GM12878 (cell line): Measurements from ENCODE around the gene MINPP1. TPM values are rescaled to one million over a fixed set of nuclear protein-coding genes. Genes with fewer than 3 reads are reported as not detected.

Experiments used
- ATAC-seq: fragments of 200-7000 bp; cut with Tn5 transposase; 3 replicates; pipeline ENCODE4 v1.9.1; 2020; ENCODE audit warnings: mild to moderate bottlenecking, moderate library complexity
- BruUV-seq: library from RNA; stranded (reverse); fragments of 400-500 nt; replicated peaks from 2 replicates; lab custom pipeline; 2021; lab: Mats Ljungman, UMichigan
- CTCF ChIA-PET: fragments of 300-600 bp; sonication (Branson Sonifier 250); formaldehyde crosslinking; extraction: SDS; loops from one replicate; lab custom pipeline; 2021; ENCODE audit warnings: inconsistent platforms; lab: Yijun Ruan, JAX
- POLR2A ChIA-PET: fragments of 350-600 bp; formaldehyde crosslinking; extraction: SDS; loops from one replicate; lab custom pipeline; 2021; ENCODE audit warnings: inconsistent platforms; lab: Charles Lee
- RAD21 ChIA-PET: fragments of 300-600 bp; sonication (Branson Sonifier 250); formaldehyde crosslinking; loops from one replicate; lab custom pipeline; 2023; ENCODE audit warnings: antibody characterized with exemption; ENCODE audit not compliant: unreplicated experiment; lab: Charles Lee
- SMC1A ChIA-PET: fragments of 300-600 bp; sonication (Branson Sonifier 250); formaldehyde crosslinking; loops from one replicate; lab custom pipeline; 2023; ENCODE audit not compliant: unreplicated experiment, uncharacterized antibody; lab: Charles Lee
- DNase-seq: peaks from one replicate; pipeline ENCODE4 v3.0.0-alpha.2; 2011; ENCODE audit warnings: low read depth, low spot score
- FAIRE-seq: peaks from 3 replicates; lab custom pipeline; 2011; peaks lifted over from hg19 to GRCh38; lab: Jason Lieb, UNC
- H2AFZ ChIP-seq: 2 replicates; pipeline ENCODE4 v1.6.0; 2011; ENCODE audit warnings: low read depth, low read length, control low read depth; ENCODE audit not compliant: control insufficient read depth
- H3K27ac ChIP-seq: 2 replicates; pipeline ENCODE4 v1.5.1; 2011; ENCODE audit warnings: control low read depth; ENCODE audit not compliant: control insufficient read depth, insufficient read depth
- H3K27me3 ChIP-seq, 2 experiments: replicated peaks in 1 of 2; 2 replicates each; pipeline versions ENCODE4 v1.6.0 to v1.6.1; 2011; ENCODE audit warnings: low read length in 1 of 2; ENCODE audit not compliant: control insufficient read depth in 2 of 2, insufficient read depth in 2 of 2
- H3K36me3 ChIP-seq, 2 experiments: 2 replicates each; pipeline ENCODE4 v1.5.1; 2011; ENCODE audit warnings: low read length in 1 of 2; ENCODE audit not compliant: control insufficient read depth in 2 of 2, insufficient read depth in 2 of 2
- H3K4me1 ChIP-seq: 2 replicates; pipeline ENCODE4 v1.6.1; 2011; ENCODE audit warnings: mild to moderate bottlenecking, low read length, moderate library complexity, mixed read lengths; ENCODE audit not compliant: control insufficient read depth, insufficient read depth
- H3K4me2 ChIP-seq: 2 replicates; pipeline ENCODE4 v1.6.0; 2011; ENCODE audit warnings: control low read depth; ENCODE audit not compliant: control insufficient read depth, insufficient read depth
- H3K4me3 ChIP-seq: fragments of 200-600 bp; sonication (generic); 2 replicates; pipeline ENCODE4 v1.5.1; 2016
- H3K79me2 ChIP-seq: 2 replicates; pipeline ENCODE4 v1.6.0; 2011; ENCODE audit warnings: low read length; ENCODE audit not compliant: control insufficient read depth, insufficient read depth
- H3K9ac ChIP-seq: 2 replicates; pipeline ENCODE4 v1.8.0; 2011; ENCODE audit warnings: low read length, control low read depth, mixed read lengths; ENCODE audit not compliant: control insufficient read depth, insufficient read depth
- H3K9me3 ChIP-seq: replicated peaks from 3 replicates; pipeline ENCODE4 v1.5.1; 2011; ENCODE audit warnings: mild to moderate bottlenecking, low read length; ENCODE audit not compliant: control insufficient read depth, insufficient read depth
- H4K20me1 ChIP-seq: 2 replicates; pipeline ENCODE4 v1.6.0; 2011; ENCODE audit not compliant: control insufficient read depth, insufficient read depth
- BHLHE40 ChIP-seq, 2 experiments: fragments of 450-650 bp in 1 of 2; IDR thresholded peaks; 2 replicates each; pipeline ENCODE4 v1.6.1; 2011 to 2017; ENCODE audit warnings: low read depth in 2 of 2, borderline replicate concordance in 1 of 2, improper control_type of control experiment in 1 of 2, low read length in 1 of 2, mild to moderate bottlenecking in 1 of 2
- CREB1 ChIP-seq: IDR thresholded peaks from 2 replicates; pipeline ENCODE4 v1.6.1; 2012; ENCODE audit warnings: low read depth, mild to moderate bottlenecking, inconsistent platforms
- E2F8 ChIP-seq: fragments of 450-650 bp; IDR thresholded peaks from 2 replicates; pipeline ENCODE4 v1.6.1; 2018; ENCODE audit warnings: mild to moderate bottlenecking, low read depth, moderate library complexity; ENCODE audit not compliant: partially characterized antibody
- FOXM1 ChIP-seq: IDR thresholded peaks from 2 replicates; pipeline ENCODE4 v1.6.1; 2012; ENCODE audit warnings: low read depth, mild to moderate bottlenecking, inconsistent platforms, low read length, moderate library complexity
- LARP7 ChIP-seq: fragments of 450-650 bp; IDR thresholded peaks from 2 replicates; pipeline ENCODE4 v1.6.1; 2017; ENCODE audit warnings: mild to moderate bottlenecking
- POLR2AphosphoS2 ChIP-seq: IDR thresholded peaks from 2 replicates; pipeline ENCODE4 v1.6.1; 2011; ENCODE audit warnings: low read depth, mild to moderate bottlenecking, low read length, improper control_type of control experiment, moderate library complexity
- RAD51 ChIP-seq: fragments of 450-650 bp; IDR thresholded peaks from 2 replicates; pipeline ENCODE4 v1.6.1; 2016; ENCODE audit warnings: moderate library complexity, mild to moderate bottlenecking, inconsistent platforms
- SRF ChIP-seq, 2 experiments: IDR thresholded peaks; 2 replicates each; pipeline ENCODE4 v1.6.1; 2011; ENCODE audit warnings: low read depth in 2 of 2, low read length in 2 of 2, mild to moderate bottlenecking in 1 of 2, moderate library complexity in 1 of 2
- ZNF217 ChIP-seq: fragments of 450-650 bp; IDR thresholded peaks from 2 replicates; pipeline ENCODE4 v1.6.1; 2017; ENCODE audit warnings: antibody characterized with exemption, mild to moderate bottlenecking
- WGBS: methylation state at CpG from one replicate; pipeline ENCODE4 v1.1.6; 2016; ENCODE audit warnings: low lambda C conversion rate; ENCODE audit not compliant: insufficient replicate concordance, insufficient coverage; ENCODE audit errors: missing lambda C conversion rate; 5-methylcytosine and 5-hydroxymethylcytosine counted together
- in situ Hi-C: fragments of 300-500 bp; cut with MboI; formaldehyde crosslinking; loops from 9 replicates; pipeline ENCODE4 v1.14.3; 2018; ENCODE audit warnings: mixed read lengths
- intact Hi-C: fragments of 100-400 bp; cut with micrococcal nuclease; formaldehyde crosslinking; loops from one replicate; pipeline ENCODE4 v1.14.2; 2022; ENCODE audit not compliant: unreplicated experiment
- polyA plus RNA-seq, 11 experiments: library from polyadenylated mRNA; depleted of rRNA in 4 of 11; unstranded in 6 of 11; stranded (reverse) in 5 of 11; fragments of >200 nt; fragmentation: Nextera tagmentation in 4 of 11; fragmentation: Illumina TruSeq in 1 of 11; extraction: Ambion mirVana in 4 of 11; extraction: Trizol in 1 of 11; gene quantifications; 1 replicate in 1 of 11; 2 replicates in 10 of 11; pipeline versions ENCODE4 v1.2.1 to v1.2.3, GENCODE V29; 2011 to 2016; ENCODE audit warnings: inconsistent platforms in 2 of 11, missing spikeins in 2 of 11, low read depth in 1 of 11
- total RNA-seq, 4 experiments: library from RNA; depleted of rRNA in 3 of 4; stranded (reverse); fragments of >200 nt in 3 of 4; fragmentation: Illumina TruSeq in 1 of 4; extraction: Trizol in 1 of 4; gene quantifications; 2 replicates each; pipeline versions ENCODE4 v1.2.1 to v1.2.3, GENCODE V29; 2013 to 2021
- TF ChIP-seq, protein P1 (sequence below): fragments of 150-350 bp; IDR thresholded peaks from 2 replicates; pipeline ENCODE4 v1.6.1; 2016; ENCODE audit warnings: low read depth, low read length

MINPP1 gene
- total and polyA plus RNA-seq, 10 of the 15 experiments (the other 5 are each of a cell fraction or from before 2014, with no cell fraction given), result 3.9 to 29.2 (median 10.7) TPM

GRCh38 chr10:87585565-87586514 is 81.1 kb downstream of the MINPP1 start:
- DNase-seq, result no peak
- H3K4me1 ChIP-seq, result no peaks in the 10 kb centered on the region
- no peaks in the 10 kb centered on the region for H3K79me2 ChIP-seq
- FAIRE-seq, result peak; percentile 47
- no peak overlapping the region for H3K9ac ChIP-seq
- ATAC-seq, result no peak
- no peaks in the 10 kb centered on the region for H3K36me3 ChIP-seq
- POLR2A ChIA-PET, result no interaction called here
- intact Hi-C loops (no loop called here), in situ Hi-C loops (no loop called here)
- no peak overlapping the region for H3K4me3 ChIP-seq
- no peaks in the 10 kb centered on the region for H3K9me3 ChIP-seq
- H3K4me2 ChIP-seq, result no peak overlapping the region
- CTCF ChIA-PET, result interaction anchor here (2.1 kb wide), 1 partner anchor 10 kb away, joined by 9 read pairs; no protein-coding TSS in a partner anchor
- WGBS, result 48% methylated on average over 5 of the region's 5 CpGs
- RAD21 ChIA-PET, result interaction anchor here (0.9 kb wide), 1 partner anchor 10 kb away, joined by 3 read pairs; no protein-coding TSS in a partner anchor
- no peak for TF ChIP-seq ZNF217
- TF ChIP-seq BHLHE40 (IDR thresholded peaks at IDR 0.05; ENCODE audit: borderline replicate concordance in 1 of 2, low read depth in 2 of 2, low read length in 1 of 2), result no peak
- no peak for TF ChIP-seq CREB1
- no peak for TF ChIP-seq SRF (IDR thresholded peaks at IDR 0.05; ENCODE audit: low read depth in 2 of 2, low read length in 2 of 2)
- TF ChIP-seq, protein P1, sequence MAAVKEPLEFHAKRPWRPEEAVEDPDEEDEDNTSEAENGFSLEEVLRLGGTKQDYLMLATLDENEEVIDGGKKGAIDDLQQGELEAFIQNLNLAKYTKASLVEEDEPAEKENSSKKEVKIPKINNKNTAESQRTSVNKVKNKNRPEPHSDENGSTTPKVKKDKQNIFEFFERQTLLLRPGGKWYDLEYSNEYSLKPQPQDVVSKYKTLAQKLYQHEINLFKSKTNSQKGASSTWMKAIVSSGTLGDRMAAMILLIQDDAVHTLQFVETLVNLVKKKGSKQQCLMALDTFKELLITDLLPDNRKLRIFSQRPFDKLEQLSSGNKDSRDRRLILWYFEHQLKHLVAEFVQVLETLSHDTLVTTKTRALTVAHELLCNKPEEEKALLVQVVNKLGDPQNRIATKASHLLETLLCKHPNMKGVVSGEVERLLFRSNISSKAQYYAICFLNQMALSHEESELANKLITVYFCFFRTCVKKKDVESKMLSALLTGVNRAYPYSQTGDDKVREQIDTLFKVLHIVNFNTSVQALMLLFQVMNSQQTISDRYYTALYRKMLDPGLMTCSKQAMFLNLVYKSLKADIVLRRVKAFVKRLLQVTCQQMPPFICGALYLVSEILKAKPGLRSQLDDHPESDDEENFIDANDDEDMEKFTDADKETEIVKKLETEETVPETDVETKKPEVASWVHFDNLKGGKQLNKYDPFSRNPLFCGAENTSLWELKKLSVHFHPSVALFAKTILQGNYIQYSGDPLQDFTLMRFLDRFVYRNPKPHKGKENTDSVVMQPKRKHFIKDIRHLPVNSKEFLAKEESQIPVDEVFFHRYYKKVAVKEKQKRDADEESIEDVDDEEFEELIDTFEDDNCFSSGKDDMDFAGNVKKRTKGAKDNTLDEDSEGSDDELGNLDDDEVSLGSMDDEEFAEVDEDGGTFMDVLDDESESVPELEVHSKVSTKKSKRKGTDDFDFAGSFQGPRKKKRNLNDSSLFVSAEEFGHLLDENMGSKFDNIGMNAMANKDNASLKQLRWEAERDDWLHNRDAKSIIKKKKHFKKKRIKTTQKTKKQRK, result no peak
- no peak for TF ChIP-seq POLR2AphosphoS2
- TF ChIP-seq LARP7, result no peak
- no peak for TF ChIP-seq E2F8
- TF ChIP-seq FOXM1, result no peak
- no peak for TF ChIP-seq RAD51
- SMC1A ChIA-PET, result interaction anchor here (0.9 kb wide), 1 partner anchor 8 kb away, joined by 3 read pairs; no protein-coding TSS in a partner anchor
- no TSS peak for BruUV-seq
- H3K27me3 ChIP-seq, result no peaks in the 10 kb centered on the region
- H2AFZ ChIP-seq, result no peak overlapping the region
- no peaks in the 10 kb centered on the region for H4K20me1 ChIP-seq
- no peak overlapping the region for H3K27ac ChIP-seq
